HG03066 (cell line): Measurements from ENCODE around the gene DDX54.

ENCODE experiments used
- ATAC-seq: cut with Tn5 transposase; IDR thresholded peaks from one replicate; pipeline ENCODE4 v1.9.1; 2021; ENCODE audit warnings: low read depth; ENCODE audit not compliant: unreplicated experiment

DDX54 gene

GRCh38 chr12:113185180-113186032, at the start of gene DDX54, which contains the start of gene RITA1:
Gene DDX54 (minus strand): TSS chr12:113185478. CDS start chr12:113185451, 27 bp downstream.
Gene RITA1 (plus strand): TSS chr12:113185721. CDS start chr12:113186747, 1,026 bp downstream.
- ATAC-seq, result peak; percentile 47

GRCh38 chr12:113234483-113234882, 49.2 kb upstream of the DDX54 start:
- ATAC-seq, result no peak

- ATAC-seq, result no peak
Measured at GRCh38 chr12:113233967-113234366, 48.7 kb upstream of the DDX54 start.

- ATAC-seq, result peak; percentile 63
Measured at GRCh38 chr12:113232840-113233585, 47.7 kb upstream of the DDX54 start.

GRCh38 chr12:113232089-113232839, 47.0 kb upstream of the DDX54 start:
- no peak for ATAC-seq

- ATAC-seq, result no peak
Measured at GRCh38 chr12:113231235-113232088, 46.2 kb upstream of the DDX54 start.

GRCh38 chr12:113230315-113231234, 45.3 kb upstream of the DDX54 start:
- peak; percentile 3 for ATAC-seq

GRCh38 chr12:113228394-113229028, 43.2 kb upstream of the DDX54 start:
- ATAC-seq, result no peak

GRCh38 chr12:113227686-113228391, 42.6 kb upstream of the DDX54 start:
- no peak for ATAC-seq

- no peak for ATAC-seq
Measured at GRCh38 chr12:113226696-113227568, 41.7 kb upstream of the DDX54 start.

- ATAC-seq, result no peak
Measured at GRCh38 chr12:113224955-113225354, 39.7 kb upstream of the DDX54 start.

- no peak for ATAC-seq
Measured at GRCh38 chr12:113222730-113223531, 37.7 kb upstream of the DDX54 start.

- no peak for ATAC-seq
Measured at GRCh38 chr12:113221997-113222729, 36.9 kb upstream of the DDX54 start.

- peak; percentile 88 for ATAC-seq
Measured at GRCh38 chr12:113221181-113221996, 36.1 kb upstream of the DDX54 start, which contains the start of gene TPCN1. Gene TPCN1 (plus strand): TSS chr12:113221464. CDS start chr12:113226853, 5,389 bp downstream.
